ENCODE data around the gene SLC1A5.
"Not testable (repeated sequence)": the region's sequence is repeated elsewhere in the genome, so short reads cannot be mapped to it uniquely, and the experiment has no call there.

Gene SLC1A5

GRCh38 chr19:46788262-46788967, at the start of gene SLC1A5:
TSS of gene SLC1A5 (minus strand) at chr19:46788594. CDS start at chr19:46787965, 629 bp downstream.
- peak within 1 kb of the TSS; percentile 78 to 83 for H3K4me3 ChIP-seq (ENCODE audit: low read depth in 1 of 2, low read length in 2 of 2)
- no peaks in the 10 kb centered on the region for H3K27me3 ChIP-seq (ENCODE audit: control insufficient read depth in 1 of 2, insufficient read depth in 2 of 2, low read length in 2 of 2)
- no peaks in the 10 kb centered on the region for H3K9me3 ChIP-seq (ENCODE audit: control insufficient read depth in 1 of 2, low read length in 2 of 2)
- no peaks in the 10 kb centered on the region for H3K36me3 ChIP-seq (ENCODE audit: control insufficient read depth in 1 of 2, insufficient read depth in 2 of 2, low read length in 2 of 2)
- peaks cover 19 to 35% of the 10 kb centered on the region in 2 donors for H3K4me1 ChIP-seq (ENCODE audit: control insufficient read depth in 1 of 2, insufficient read depth in 2 of 2, low read length in 2 of 2)
- peak within 1 kb of the TSS; percentile 81 to 84 for H3K9ac ChIP-seq (ENCODE audit: low read depth in 1 of 2, low read length in 2 of 2)
- H3K27ac ChIP-seq (ENCODE audit: low read depth, low read length): peak within 1 kb of the TSS; percentile 64

- Histone ChIP-seq H3K9me3 (ENCODE audit: control insufficient read depth in 1 of 2, low read length in 2 of 2) (no peaks in the 10 kb centered on the region), H3K9ac (ENCODE audit: low read depth in 1 of 2, low read length in 2 of 2) (no peak overlapping the region), H3K4me1 (ENCODE audit: control insufficient read depth in 1 of 2, insufficient read depth in 2 of 2, low read length in 2 of 2) (peaks cover 0 to 9% of the 10 kb centered on the region in 2 donors), H3K36me3 (ENCODE audit: control insufficient read depth in 1 of 2, insufficient read depth in 2 of 2, low read length in 2 of 2) (peaks cover 9 to 28% of the 10 kb centered on the region in 2 donors), H3K27me3 (ENCODE audit: control insufficient read depth in 1 of 2, insufficient read depth in 2 of 2, low read length in 2 of 2) (no peaks in the 10 kb centered on the region), H3K27ac (ENCODE audit: low read depth, low read length) (no peak overlapping the region), H3K4me3 (ENCODE audit: low read depth in 1 of 2, low read length in 2 of 2) (no peak overlapping the region)
Observed at GRCh38 chr19:46838160-46838559, 49.8 kb upstream of the SLC1A5 start.

GRCh38 chr19:46834984-46835383, 46.6 kb upstream of the SLC1A5 start:
- Histone ChIP-seq H3K36me3 (ENCODE audit: control insufficient read depth in 1 of 2, insufficient read depth in 2 of 2, low read length in 2 of 2) (peaks cover 5 to 18% of the 10 kb centered on the region in 2 donors), H3K9ac (ENCODE audit: low read depth in 1 of 2, low read length in 2 of 2) (no peak overlapping the region), H3K4me1 (ENCODE audit: control insufficient read depth in 1 of 2, insufficient read depth in 2 of 2, low read length in 2 of 2) (peaks cover 0 to 5% of the 10 kb centered on the region in 2 donors), H3K27ac (ENCODE audit: low read depth, low read length) (no peak overlapping the region), H3K4me3 (ENCODE audit: low read depth in 1 of 2, low read length in 2 of 2) (no peak overlapping the region), H3K27me3 (ENCODE audit: control insufficient read depth in 1 of 2, insufficient read depth in 2 of 2, low read length in 2 of 2) (no peaks in the 10 kb centered on the region), H3K9me3 (ENCODE audit: control insufficient read depth in 1 of 2, low read length in 2 of 2) (no peaks in the 10 kb centered on the region)

GRCh38 chr19:46834121-46834520, 45.7 kb upstream of the SLC1A5 start:
- H3K27ac ChIP-seq (ENCODE audit: low read depth, low read length): no peak overlapping the region
- no peak overlapping the region for H3K9ac ChIP-seq (ENCODE audit: low read depth in 1 of 2, low read length in 2 of 2)
- peaks cover 5 to 9% of the 10 kb centered on the region in 2 donors for H3K36me3 ChIP-seq (ENCODE audit: control insufficient read depth in 1 of 2, insufficient read depth in 2 of 2, low read length in 2 of 2)
- H3K4me3 ChIP-seq (ENCODE audit: low read depth in 1 of 2, low read length in 2 of 2): no peak overlapping the region
- no peaks in the 10 kb centered on the region for H3K27me3 ChIP-seq (ENCODE audit: control insufficient read depth in 1 of 2, insufficient read depth in 2 of 2, low read length in 2 of 2)
- no peaks in the 10 kb centered on the region for H3K9me3 ChIP-seq (ENCODE audit: control insufficient read depth in 1 of 2, low read length in 2 of 2)
- H3K4me1 ChIP-seq (ENCODE audit: control insufficient read depth in 1 of 2, insufficient read depth in 2 of 2, low read length in 2 of 2): peaks cover 0 to 4% of the 10 kb centered on the region in 2 donors

GRCh38 chr19:46830864-46831263, 42.5 kb upstream of the SLC1A5 start:
- Histone ChIP-seq H3K27me3 (ENCODE audit: control insufficient read depth in 1 of 2, insufficient read depth in 2 of 2, low read length in 2 of 2) (no peaks in the 10 kb centered on the region), H3K36me3 (ENCODE audit: control insufficient read depth in 1 of 2, insufficient read depth in 2 of 2, low read length in 2 of 2) (peaks cover 0 to 1% of the 10 kb centered on the region in 2 donors), H3K4me1 (ENCODE audit: control insufficient read depth in 1 of 2, insufficient read depth in 2 of 2, low read length in 2 of 2) (peaks cover 0 to 4% of the 10 kb centered on the region in 2 donors), H3K27ac (ENCODE audit: low read depth, low read length) (no peak overlapping the region), H3K9ac (ENCODE audit: low read depth in 1 of 2, low read length in 2 of 2) (no peak overlapping the region), H3K4me3 (ENCODE audit: low read depth in 1 of 2, low read length in 2 of 2) (no peak overlapping the region), H3K9me3 (ENCODE audit: control insufficient read depth in 1 of 2, low read length in 2 of 2) (no peaks in the 10 kb centered on the region)

- H3K36me3 ChIP-seq (ENCODE audit: control insufficient read depth in 1 of 2, insufficient read depth in 2 of 2, low read length in 2 of 2): no peaks in the 10 kb centered on the region
Observed at GRCh38 chr19:46828484-46828883, 40.1 kb upstream of the SLC1A5 start.

GRCh38 chr19:46825731-46826055, 37.3 kb upstream of the SLC1A5 start:
- H3K4me3 ChIP-seq (ENCODE audit: low read depth in 1 of 2, low read length in 2 of 2): no peak overlapping the region

More at GRCh38 chr19:46828484-46828883, 40.1 kb upstream of the SLC1A5 start:
- no peak overlapping the region for H3K9ac ChIP-seq (ENCODE audit: low read depth in 1 of 2, low read length in 2 of 2)
- H3K9me3 ChIP-seq (ENCODE audit: control insufficient read depth in 1 of 2, low read length in 2 of 2): no peaks in the 10 kb centered on the region
- H3K4me1 ChIP-seq (ENCODE audit: control insufficient read depth in 1 of 2, insufficient read depth in 2 of 2, low read length in 2 of 2): peaks cover 0 to 4% of the 10 kb centered on the region in 2 donors
- no peaks in the 10 kb centered on the region for H3K27me3 ChIP-seq (ENCODE audit: control insufficient read depth in 1 of 2, insufficient read depth in 2 of 2, low read length in 2 of 2)
- no peak overlapping the region for H3K27ac ChIP-seq (ENCODE audit: low read depth, low read length)
- H3K4me3 ChIP-seq (ENCODE audit: low read depth in 1 of 2, low read length in 2 of 2): no peak overlapping the region

GRCh38 chr19:46824890-46825730, 36.7 kb upstream of the SLC1A5 start:
- no peak overlapping the region for H3K27ac ChIP-seq (ENCODE audit: low read depth, low read length)
- H3K27me3 ChIP-seq (ENCODE audit: control insufficient read depth in 1 of 2, insufficient read depth in 2 of 2, low read length in 2 of 2): no peaks in the 10 kb centered on the region
- peaks cover 12 to 18% of the 10 kb centered on the region in 2 donors for H3K4me1 ChIP-seq (ENCODE audit: control insufficient read depth in 1 of 2, insufficient read depth in 2 of 2, low read length in 2 of 2)
- H3K36me3 ChIP-seq (ENCODE audit: control insufficient read depth in 1 of 2, insufficient read depth in 2 of 2, low read length in 2 of 2): no peaks in the 10 kb centered on the region
- H3K9me3 ChIP-seq (ENCODE audit: control insufficient read depth in 1 of 2, low read length in 2 of 2): no peaks in the 10 kb centered on the region
- no peak overlapping the region for H3K9ac ChIP-seq (ENCODE audit: low read depth in 1 of 2, low read length in 2 of 2)
- H3K4me3 ChIP-seq (ENCODE audit: low read depth in 1 of 2, low read length in 2 of 2): no peak overlapping the region

More at GRCh38 chr19:46825731-46826055, 37.3 kb upstream of the SLC1A5 start:
- H3K9me3 ChIP-seq (ENCODE audit: control insufficient read depth in 1 of 2, low read length in 2 of 2): no peaks in the 10 kb centered on the region
- H3K9ac ChIP-seq (ENCODE audit: low read depth in 1 of 2, low read length in 2 of 2): no peak overlapping the region
- no peaks in the 10 kb centered on the region for H3K27me3 ChIP-seq (ENCODE audit: control insufficient read depth in 1 of 2, insufficient read depth in 2 of 2, low read length in 2 of 2)
- no peaks in the 10 kb centered on the region for H3K36me3 ChIP-seq (ENCODE audit: control insufficient read depth in 1 of 2, insufficient read depth in 2 of 2, low read length in 2 of 2)
- no peak overlapping the region for H3K27ac ChIP-seq (ENCODE audit: low read depth, low read length)
- H3K4me1 ChIP-seq (ENCODE audit: control insufficient read depth in 1 of 2, insufficient read depth in 2 of 2, low read length in 2 of 2): peaks cover 9 to 16% of the 10 kb centered on the region in 2 donors

GRCh38 chr19:46823049-46823448, 34.7 kb upstream of the SLC1A5 start:
- H3K4me3 ChIP-seq (ENCODE audit: low read depth in 1 of 2, low read length in 2 of 2): no peak overlapping the region
- no peak overlapping the region for H3K27ac ChIP-seq (ENCODE audit: low read depth, low read length)
- H3K9me3 ChIP-seq (ENCODE audit: control insufficient read depth in 1 of 2, low read length in 2 of 2): no peaks in the 10 kb centered on the region
- H3K27me3 ChIP-seq (ENCODE audit: control insufficient read depth in 1 of 2, insufficient read depth in 2 of 2, low read length in 2 of 2): no peaks in the 10 kb centered on the region
- H3K36me3 ChIP-seq (ENCODE audit: control insufficient read depth in 1 of 2, insufficient read depth in 2 of 2, low read length in 2 of 2): no peaks in the 10 kb centered on the region
- peaks cover 9 to 18% of the 10 kb centered on the region in 2 donors for H3K4me1 ChIP-seq (ENCODE audit: control insufficient read depth in 1 of 2, insufficient read depth in 2 of 2, low read length in 2 of 2)
- no peak overlapping the region for H3K9ac ChIP-seq (ENCODE audit: low read depth in 1 of 2, low read length in 2 of 2)

GRCh38 chr19:46822410-46822787, 34.0 kb upstream of the SLC1A5 start:
- not testable (repeated sequence) for H3K36me3 ChIP-seq (ENCODE audit: control insufficient read depth in 1 of 2, insufficient read depth in 2 of 2, low read length in 2 of 2); H3K4me3 ChIP-seq (ENCODE audit: low read depth in 1 of 2, low read length in 2 of 2); H3K9me3 ChIP-seq (ENCODE audit: control insufficient read depth in 1 of 2, low read length in 2 of 2); H3K9ac ChIP-seq (ENCODE audit: low read depth in 1 of 2, low read length in 2 of 2); H3K27ac ChIP-seq (ENCODE audit: low read depth, low read length); H3K27me3 ChIP-seq (ENCODE audit: control insufficient read depth in 1 of 2, insufficient read depth in 2 of 2, low read length in 2 of 2)
- H3K4me1 ChIP-seq (ENCODE audit: control insufficient read depth in 1 of 2, insufficient read depth in 2 of 2, low read length in 2 of 2): peaks cover 9 to 18% of the 10 kb centered on the region in 2 donors
